CD4-positive, alpha-beta memory T cell (primary cell): ENCODE results near the gene SLC4A11. TPM values are rescaled to one million over a fixed set of nuclear protein-coding genes. Genes with fewer than 3 reads are reported as not detected.
A peak's percentile ranks its signal among the peaks of the same experiment; 100 is the strongest.
"Not testable (repeated sequence)": the region's sequence is repeated elsewhere in the genome, so short reads cannot be mapped to it uniquely, and the experiment has no call there.

Experiments
- CTCF ChIA-PET: fragments of 350-600 bp; sonication (Branson Sonifier 250); formaldehyde crosslinking; loops from one replicate; lab custom pipeline; 2021; ENCODE audit warnings: inconsistent platforms; ENCODE audit not compliant: partially characterized antibody; lab: Charles Lee
- POLR2A ChIA-PET: fragments of 350-600 bp; sonication (Branson Sonifier 250); formaldehyde crosslinking; loops from one replicate; lab custom pipeline; 2021; ENCODE audit not compliant: partially characterized antibody; lab: Charles Lee
- DNase-seq, 5 donors: peaks; one replicate each; pipeline versions ENCODE4 v3.0.0 to v3.0.0-alpha.2; 2020 to 2022; ENCODE audit warnings: mixed read lengths in 1 of 5
- H3K27ac ChIP-seq: one replicate; pipeline ENCODE4 v1.7.0; 2013; ENCODE audit warnings: low read depth, low read length
- H3K27me3 ChIP-seq: 2 replicates; pipeline ENCODE4 v1.7.0; 2013; ENCODE audit warnings: mild to moderate bottlenecking, low read length, moderate library complexity; ENCODE audit not compliant: insufficient read depth
- H3K36me3 ChIP-seq: 2 replicates; pipeline ENCODE4 v1.7.0; 2013; ENCODE audit warnings: mild to moderate bottlenecking, low read length, moderate library complexity; ENCODE audit not compliant: insufficient read depth
- H3K4me1 ChIP-seq: 2 replicates; pipeline ENCODE4 v1.7.0; 2013; ENCODE audit warnings: mild to moderate bottlenecking, low read length, moderate library complexity; ENCODE audit not compliant: insufficient read depth
- H3K4me3 ChIP-seq, 2 donors: one replicate each; pipeline ENCODE4 v1.7.0; 2013; ENCODE audit warnings: low read length in 2 of 2, mild to moderate bottlenecking in 1 of 2
- H3K9me3 ChIP-seq, 2 donors: one replicate each; pipeline ENCODE4 v1.7.0; 2013; ENCODE audit warnings: low read length in 2 of 2, control low read depth in 1 of 2; ENCODE audit not compliant: control insufficient read depth in 1 of 2
- H3K27ac Mint-ChIP-seq, 7 donors: one replicate each; pipeline ENCODE4 v1.8.0; 2020 to 2021; ENCODE audit warnings: mixed read lengths in 7 of 7, mild to moderate bottlenecking in 6 of 7, inconsistent platforms in 3 of 7, moderate library complexity in 3 of 7
- H3K27me3 Mint-ChIP-seq, 2 donors: one replicate each; pipeline ENCODE4 v1.8.0; 2020 to 2021; ENCODE audit warnings: mixed read lengths in 2 of 2
- H3K36me3 Mint-ChIP-seq, 2 donors: one replicate each; pipeline ENCODE4 v1.8.0; 2020 to 2021; ENCODE audit warnings: mixed read lengths in 2 of 2, inconsistent platforms in 1 of 2, mild to moderate bottlenecking in 1 of 2
- H3K4me1 Mint-ChIP-seq, 4 donors: one replicate each; pipeline ENCODE4 v1.8.0; 2020 to 2021; ENCODE audit warnings: mixed read lengths in 4 of 4, mild to moderate bottlenecking in 1 of 4
- H3K4me3 Mint-ChIP-seq, 8 donors: one replicate each; pipeline ENCODE4 v1.8.0; 2020 to 2021; ENCODE audit warnings: mixed read lengths in 8 of 8, mild to moderate bottlenecking in 7 of 8, moderate library complexity in 6 of 8, inconsistent platforms in 3 of 8
- H3K9me3 Mint-ChIP-seq, 8 donors: one replicate each; pipeline ENCODE4 v1.8.0; 2020 to 2021; ENCODE audit warnings: mixed read lengths in 8 of 8, mild to moderate bottlenecking in 5 of 8, inconsistent platforms in 3 of 8, moderate library complexity in 1 of 8
- intact Hi-C: fragments of 100-400 bp; cut with micrococcal nuclease; formaldehyde crosslinking; loops from one replicate; pipeline ENCODE4 v1.15.1; 2023
- polyA plus RNA-seq, 2 donors: library from polyadenylated mRNA; unstranded; fragments of 300-500 nt; fragmentation: Illumina TruSeq; gene quantifications; one replicate each; pipeline ENCODE4 v1.2.3, GENCODE V29; 2021
- total RNA-seq, 2 experiments: library from RNA; stranded (reverse); gene quantifications; one replicate each; pipeline ENCODE4 v1.2.3, GENCODE V29; 2021

SLC4A11 gene
- total and polyA plus RNA-seq, 4 experiments from 2014 or later: 0.35 to 0.83 (median 0.37) TPM; not detected in 1

DNA sequence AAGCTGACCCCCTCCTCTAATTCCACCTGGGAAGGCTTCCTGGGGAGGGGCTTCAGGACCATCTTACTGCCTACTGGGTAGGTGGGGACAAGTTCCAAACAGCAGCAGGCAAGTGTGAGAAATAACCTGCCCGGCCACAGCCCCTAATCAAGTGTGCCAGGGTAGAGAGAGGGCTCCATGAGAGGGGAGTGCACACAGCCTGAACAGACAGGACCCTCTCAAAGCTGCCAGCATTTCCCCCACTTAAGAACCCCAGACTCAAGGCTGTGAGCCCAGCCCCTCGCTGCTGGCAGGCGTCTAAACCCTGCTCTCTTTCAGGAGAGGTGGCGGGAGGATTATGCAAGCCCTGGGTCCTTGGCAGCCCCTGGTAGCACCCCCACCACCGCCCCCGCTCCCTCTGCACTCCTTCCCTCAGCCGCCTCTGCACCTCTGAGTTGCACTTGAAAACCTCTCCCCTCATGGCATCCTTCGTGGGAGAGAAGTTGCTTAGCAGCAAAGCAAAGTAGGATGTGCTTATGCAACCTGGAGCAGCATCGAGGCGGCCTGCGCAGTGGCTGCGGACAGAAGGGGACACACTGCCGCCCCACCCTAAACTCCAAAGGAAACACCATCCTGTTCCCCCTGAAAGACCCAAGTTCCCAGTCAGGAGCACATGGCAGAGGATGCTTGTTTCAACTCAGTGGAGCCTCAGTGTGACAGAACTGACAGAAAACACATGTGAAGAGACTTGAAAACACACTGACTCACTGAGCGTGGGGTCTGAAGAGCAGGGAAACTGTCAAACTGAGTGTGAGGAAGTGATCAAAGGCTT lies 45.0 kb downstream of the SLC4A11 start:
- peaks cover 0 to 11% (median 3%) of the 10 kb centered on the region in 4 donors for H3K4me1 Mint-ChIP-seq
- Histone ChIP-seq H3K36me3 (peaks cover 54% of the 10 kb centered on the region), H3K27me3 (no peaks in the 10 kb centered on the region), H3K9me3 (no peaks in the 10 kb centered on the region), H3K27ac (no peak overlapping the region), H3K4me1 (no peaks in the 10 kb centered on the region), H3K4me3 (no peak overlapping the region)
- CTCF ChIA-PET: no interaction called here
- H3K9me3 Mint-ChIP-seq: no peaks in the 10 kb centered on the region
- H3K27me3 Mint-ChIP-seq: no peaks in the 10 kb centered on the region
- POLR2A ChIA-PET: no interaction called here
- H3K4me3 Mint-ChIP-seq: no peak overlapping the region
- no peak for DNase-seq
- intact Hi-C loops: no loop called here
- no peak overlapping the region for H3K27ac Mint-ChIP-seq
- peaks cover 53 to 69% of the 10 kb centered on the region in 2 donors for H3K36me3 Mint-ChIP-seq

GRCh38 chr20:3192226-3193015 lies 46.6 kb downstream of the SLC4A11 start:
- Histone ChIP-seq H3K36me3 (peaks cover 52% of the 10 kb centered on the region), H3K4me3 (no peak overlapping the region), H3K4me1 (no peaks in the 10 kb centered on the region), H3K9me3 (no peaks in the 10 kb centered on the region), H3K27ac (no peak overlapping the region), H3K27me3 (no peaks in the 10 kb centered on the region)
- Mint-ChIP-seq H3K9me3 (no peaks in the 10 kb centered on the region), H3K27me3 (no peaks in the 10 kb centered on the region), H3K36me3 (peaks cover 44 to 64% of the 10 kb centered on the region in 2 donors), H3K27ac (peak overlapping the region in 2 of 7 donors; percentile 29 to 50), H3K4me1 (peaks cover 0 to 11% (median 3%) of the 10 kb centered on the region in 4 donors), H3K4me3 (no peak overlapping the region)
- ChIA-PET CTCF (no interaction called here), POLR2A (interaction anchor here (0.6 kb wide), 1 partner anchor 72 kb away, joined by 3 read pairs; no protein-coding TSS in a partner anchor)
- intact Hi-C loops: no loop called here
- no peak for DNase-seq

- H3K9me3 Mint-ChIP-seq: no peaks in the 10 kb centered on the region
- Histone ChIP-seq H3K27me3 (no peaks in the 10 kb centered on the region), H3K9me3 (no peaks in the 10 kb centered on the region), H3K27ac (no peak overlapping the region), H3K4me1 (no peaks in the 10 kb centered on the region), H3K36me3 (peaks cover 51% of the 10 kb centered on the region), H3K4me3 (no peak overlapping the region)
- peaks cover 37 to 55% of the 10 kb centered on the region in 2 donors for H3K36me3 Mint-ChIP-seq
- ChIA-PET CTCF (interaction anchor here (0.8 kb wide), 1 partner anchor 28 kb away, joined by 3 read pairs; no protein-coding TSS in a partner anchor), POLR2A (interaction anchor here (0.5 to 1.3 kb wide), 3 partner anchors 13 to 77 kb away, joined by 3 to 4 read pairs (median 3); no protein-coding TSS in a partner anchor)
- no peak for DNase-seq
- H3K27ac Mint-ChIP-seq: peak overlapping the region in 1 of 7 donors; percentile 3
- H3K4me1 Mint-ChIP-seq: peaks cover 0 to 9% (median under 1%) of the 10 kb centered on the region in 4 donors
- no peak overlapping the region for H3K4me3 Mint-ChIP-seq
- intact Hi-C loops: no loop called here
- H3K27me3 Mint-ChIP-seq: no peaks in the 10 kb centered on the region
These were observed 48.3 kb downstream of the SLC4A11 start for GRCh38 chr20:3190681-3191111.

DNA sequence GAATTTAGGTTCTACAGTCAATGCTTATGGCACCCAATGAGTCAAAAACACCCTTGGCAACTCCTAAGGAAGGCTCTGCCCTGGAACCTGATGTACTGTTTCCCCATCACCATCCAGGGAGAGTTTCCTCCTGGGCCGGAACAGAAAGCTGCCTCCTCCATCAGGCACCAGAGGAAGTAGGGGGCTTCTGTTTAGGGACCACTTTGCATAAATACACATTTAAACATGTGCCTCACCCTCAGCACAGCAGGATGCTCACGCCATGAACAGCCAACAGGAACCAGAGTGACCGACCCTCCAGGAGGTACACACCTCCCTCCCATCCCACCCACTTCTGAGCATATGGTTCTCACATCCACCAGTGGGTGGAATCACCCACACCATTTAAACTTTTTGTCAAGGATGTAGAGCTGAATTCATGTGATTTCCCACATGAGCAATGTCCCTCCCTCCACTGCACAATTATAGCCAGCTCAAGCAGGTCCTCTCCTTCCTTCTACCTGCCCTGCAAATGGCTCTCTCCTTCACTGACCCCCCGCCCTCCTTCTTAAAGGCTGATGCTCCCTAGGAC lies 49.3 kb downstream of the SLC4A11 start:
- no peak for DNase-seq
- POLR2A ChIA-PET: interaction anchor here (0.6 kb wide), 1 partner anchor 136 kb away, joined by 3 read pairs; no protein-coding TSS in a partner anchor
- peak overlapping the region; percentile 32 to 83 (median 43) for H3K27ac Mint-ChIP-seq
- H3K27me3 Mint-ChIP-seq: no peaks in the 10 kb centered on the region
- H3K4me3 ChIP-seq: no peak overlapping the region
- H3K4me1 ChIP-seq: no peaks in the 10 kb centered on the region
- CTCF ChIA-PET: interaction anchor here (0.8 kb wide), 1 partner anchor 29 kb away, joined by 3 read pairs; no protein-coding TSS in a partner anchor
- no peak overlapping the region for H3K4me3 Mint-ChIP-seq
- peaks cover 41% of the 10 kb centered on the region for H3K36me3 ChIP-seq
- intact Hi-C loops: no loop called here
- H3K36me3 Mint-ChIP-seq: peaks cover 31 to 46% of the 10 kb centered on the region in 2 donors
- H3K4me1 Mint-ChIP-seq: peaks cover 0 to 4% (median 0%) of the 10 kb centered on the region in 4 donors
- no peaks in the 10 kb centered on the region for H3K9me3 ChIP-seq
- no peaks in the 10 kb centered on the region for H3K9me3 Mint-ChIP-seq
- no peaks in the 10 kb centered on the region for H3K27me3 ChIP-seq
- H3K27ac ChIP-seq: no peak overlapping the region

DNA sequence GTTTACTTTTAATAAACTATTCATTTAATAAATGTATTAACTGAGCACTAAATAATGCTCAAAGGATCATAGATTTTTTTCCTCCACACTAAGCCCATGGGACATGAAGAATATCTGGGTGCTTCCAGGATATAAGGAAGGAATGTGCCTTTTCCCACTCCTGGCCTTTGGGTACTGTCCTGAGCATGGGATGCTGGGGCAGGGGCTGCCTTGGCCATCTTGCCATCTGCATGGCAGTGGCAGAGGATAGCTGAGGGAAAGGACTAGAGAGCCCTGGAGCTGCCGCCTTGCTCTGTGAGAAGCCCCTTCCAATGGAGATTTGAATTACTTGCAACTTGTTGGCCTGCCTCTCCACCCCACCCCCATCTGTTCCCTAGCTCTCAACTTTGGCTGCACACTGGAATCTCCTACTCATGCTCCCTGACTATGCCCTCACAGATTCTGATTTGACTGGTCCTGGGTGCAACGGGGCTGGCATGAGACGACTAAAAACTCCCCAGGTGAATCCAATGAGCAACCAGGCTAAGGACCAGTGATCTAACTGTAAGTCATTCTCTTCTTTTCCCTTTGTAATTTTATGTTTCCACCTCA lies 50.1 kb downstream of the SLC4A11 start:
- Histone ChIP-seq H3K27ac (no peak overlapping the region), H3K36me3 (peaks cover 34% of the 10 kb centered on the region), H3K4me3 (no peak overlapping the region), H3K27me3 (no peaks in the 10 kb centered on the region), H3K4me1 (no peaks in the 10 kb centered on the region), H3K9me3 (no peaks in the 10 kb centered on the region)
- DNase-seq: no peak
- H3K36me3 Mint-ChIP-seq: peaks cover 31 to 40% of the 10 kb centered on the region in 2 donors
- POLR2A ChIA-PET: no interaction called here
- H3K4me1 Mint-ChIP-seq: peaks cover 0 to 4% (median under 1%) of the 10 kb centered on the region in 4 donors
- H3K9me3 Mint-ChIP-seq: no peaks in the 10 kb centered on the region
- peak overlapping the region in 6 of 7 donors; percentile 26 to 72 (median 55) for H3K27ac Mint-ChIP-seq
- CTCF ChIA-PET: no interaction called here
- intact Hi-C loops: no loop called here
- H3K27me3 Mint-ChIP-seq: no peaks in the 10 kb centered on the region
- no peak overlapping the region for H3K4me3 Mint-ChIP-seq

GRCh38 chr20:3187861-3188260 lies 51.1 kb downstream of the SLC4A11 start:
- POLR2A ChIA-PET: not testable (repeated sequence)

More at GRCh38 chr20:3187861-3188260, 51.1 kb downstream of the SLC4A11 start:
- H3K4me3 Mint-ChIP-seq, DNase-seq, H3K27me3 Mint-ChIP-seq, H3K9me3 Mint-ChIP-seq, H3K27me3 ChIP-seq, H3K4me1 Mint-ChIP-seq, H3K27ac ChIP-seq, intact Hi-C loops, H3K9me3 ChIP-seq, H3K4me3 ChIP-seq, H3K27ac Mint-ChIP-seq, H3K4me1 ChIP-seq: not testable (repeated sequence)
- CTCF ChIA-PET: interaction anchor here (1.3 kb wide), 1 partner anchor 52 kb away, joined by 3 read pairs; no protein-coding TSS in a partner anchor
- H3K36me3 Mint-ChIP-seq: peaks cover 29 to 38% of the 10 kb centered on the region in 2 donors
- H3K36me3 ChIP-seq: peaks cover 26% of the 10 kb centered on the region
